Activated CD4-positive, alpha-beta T cell treated with anti-CD3 and anti-CD28 coated beads, Interleukin-2, amount 10 ng/mL, durations not matched to agents 24 days and 14 days (primary cell): ENCODE results near the gene SELENOM. TPM values are rescaled to one million over a fixed set of nuclear protein-coding genes. Genes with fewer than 3 reads are reported as not detected.
A peak's percentile ranks its signal among the peaks of the same experiment; 100 is the strongest.

Experiments used
- DNase-seq: peaks from one replicate; pipeline ENCODE4 v3.0.0; 2022
- H3K27ac Mint-ChIP-seq: one replicate; pipeline ENCODE4 v1.8.0; 2022; ENCODE audit warnings: mild to moderate bottlenecking, mixed read lengths
- H3K27me3 Mint-ChIP-seq: one replicate; pipeline ENCODE4 v1.8.0; 2022; ENCODE audit warnings: mixed read lengths
- H3K36me3 Mint-ChIP-seq: one replicate; pipeline ENCODE4 v1.8.0; 2022; ENCODE audit warnings: low read depth, mild to moderate bottlenecking, mixed read lengths
- H3K4me1 Mint-ChIP-seq: one replicate; pipeline ENCODE4 v1.8.0; 2021; ENCODE audit warnings: mixed read lengths
- H3K4me3 Mint-ChIP-seq: one replicate; pipeline ENCODE4 v1.8.0; 2022; ENCODE audit warnings: mild to moderate bottlenecking, moderate library complexity, mixed read lengths
- H3K9me3 Mint-ChIP-seq: one replicate; pipeline ENCODE4 v1.8.0; 2021; ENCODE audit warnings: mixed read lengths
- intact Hi-C: fragments of 100-400 bp; cut with micrococcal nuclease; formaldehyde crosslinking; loops from one replicate; pipeline ENCODE4 v1.15.1; 2023
- total RNA-seq: library from RNA; stranded (reverse); gene quantifications from 2 replicates; pipeline ENCODE4 v1.2.3, GENCODE V29; 2022

The SELENOM gene
- total RNA-seq, 1 donor from 2014 or later = 8.2 TPM

- no peaks in the 10 kb centered on the region for H3K9me3 Mint-ChIP-seq
- no peak overlapping the region for H3K27ac Mint-ChIP-seq
- no peaks in the 10 kb centered on the region for H3K27me3 Mint-ChIP-seq
- peaks cover 18% of the 10 kb centered on the region for H3K4me1 Mint-ChIP-seq
- DNase-seq = no peak
- no peak overlapping the region for H3K4me3 Mint-ChIP-seq
- H3K36me3 Mint-ChIP-seq = peaks cover 2% of the 10 kb centered on the region
- intact Hi-C loops = loop anchor here (2.0 to 10.0 kb wide), 3 partner anchors 185 to 453 kb away; partner anchors contain the start of genes PATZ1 and SLC35E4
These were observed 19.6 kb downstream of the SELENOM start for GRCh38 chr22:31087744-31088215.

- peaks cover 28% of the 10 kb centered on the region for H3K4me1 Mint-ChIP-seq
- H3K27ac Mint-ChIP-seq = no peak overlapping the region
- no peak for DNase-seq
- intact Hi-C loops = loop anchor here (10.0 kb wide), 2 partner anchors 258 to 452 kb away; partner anchors contain the start of genes PATZ1 and SLC35E4
- no peak overlapping the region for H3K4me3 Mint-ChIP-seq
- no peaks in the 10 kb centered on the region for H3K9me3 Mint-ChIP-seq
- H3K36me3 Mint-ChIP-seq = peaks cover 2% of the 10 kb centered on the region
- no peaks in the 10 kb centered on the region for H3K27me3 Mint-ChIP-seq
These were observed 20.6 kb downstream of the SELENOM start for GRCh38 chr22:31086703-31087330.

GRCh38 chr22:31085928-31086327 lies 21.4 kb downstream of the SELENOM start:
- no peak overlapping the region for H3K27ac Mint-ChIP-seq
- H3K4me1 Mint-ChIP-seq = peaks cover 32% of the 10 kb centered on the region
- intact Hi-C loops = loop anchor here (1.0 to 10.0 kb wide), 3 partner anchors 139 to 451 kb away; partner anchors contain the start of genes PATZ1 and SLC35E4
- H3K4me3 Mint-ChIP-seq = peak overlapping the region; percentile 91
- no peak for DNase-seq
- H3K27me3 Mint-ChIP-seq = no peaks in the 10 kb centered on the region
- H3K36me3 Mint-ChIP-seq = peaks cover 2% of the 10 kb centered on the region
- H3K9me3 Mint-ChIP-seq = no peaks in the 10 kb centered on the region

- Mint-ChIP-seq H3K4me1 (peaks cover 35% of the 10 kb centered on the region), H3K27me3 (no peaks in the 10 kb centered on the region), H3K36me3 (peaks cover 2% of the 10 kb centered on the region), H3K27ac (peak overlapping the region; percentile 91), H3K9me3 (no peaks in the 10 kb centered on the region), H3K4me3 (peak overlapping the region; percentile 91)
- no peak for DNase-seq
- intact Hi-C loops = loop anchor here (1.0 to 10.0 kb wide), 3 partner anchors 138 to 451 kb away; partner anchors contain the start of genes PATZ1 and SLC35E4
These were observed 21.9 kb downstream of the SELENOM start for GRCh38 chr22:31085493-31085824.

- H3K27ac Mint-ChIP-seq = peak overlapping the region; percentile 91
- H3K4me3 Mint-ChIP-seq = peak overlapping the region; percentile 91
- H3K27me3 Mint-ChIP-seq = no peaks in the 10 kb centered on the region
- no peaks in the 10 kb centered on the region for H3K9me3 Mint-ChIP-seq
- peaks cover 2% of the 10 kb centered on the region for H3K36me3 Mint-ChIP-seq
- intact Hi-C loops = loop anchor here (1.0 to 10.0 kb wide), 8 partner anchors 22 to 667 kb away; partner anchors contain the start of genes DEPDC5, PATZ1, PIK3IP1 and PRR14L
- peaks cover 36% of the 10 kb centered on the region for H3K4me1 Mint-ChIP-seq
- peak; percentile 97 for DNase-seq
These were observed 22.4 kb downstream of the SELENOM start for GRCh38 chr22:31084811-31085492.

GRCh38 chr22:31083923-31084810 lies 23.2 kb downstream of the SELENOM start:
- Mint-ChIP-seq H3K36me3 (peaks cover 2% of the 10 kb centered on the region), H3K4me3 (peak overlapping the region; percentile 91), H3K27ac (peak overlapping the region; percentile 90), H3K27me3 (no peaks in the 10 kb centered on the region), H3K4me1 (peaks cover 36% of the 10 kb centered on the region), H3K9me3 (no peaks in the 10 kb centered on the region)
- no peak for DNase-seq
- intact Hi-C loops = loop anchor here (1.0 to 10.0 kb wide), 7 partner anchors 23 to 668 kb away; partner anchors contain the start of genes DEPDC5, PATZ1, PIK3IP1 and PRR14L

GRCh38 chr22:31083377-31083768 lies 24.0 kb downstream of the SELENOM start:
- Mint-ChIP-seq H3K36me3 (no peaks in the 10 kb centered on the region), H3K4me1 (peaks cover 35% of the 10 kb centered on the region), H3K27ac (peak overlapping the region; percentile 90)

GRCh38 chr22:31082606-31083376 lies 24.6 kb downstream of the SELENOM start:
- Mint-ChIP-seq H3K4me3 (peak overlapping the region; percentile 91), H3K4me1 (peaks cover 35% of the 10 kb centered on the region), H3K9me3 (no peaks in the 10 kb centered on the region), H3K36me3 (no peaks in the 10 kb centered on the region), H3K27me3 (no peaks in the 10 kb centered on the region), H3K27ac (no peak overlapping the region)
- intact Hi-C loops = loop anchor here (5.0 to 10.0 kb wide), 4 partner anchors 210 to 670 kb away; partner anchors contain the start of genes DEPDC5, PATZ1, PIK3IP1 and PRR14L
- DNase-seq = peak; percentile 85

More at GRCh38 chr22:31083377-31083768, 24.0 kb downstream of the SELENOM start:
- intact Hi-C loops = loop anchor here (5.0 to 10.0 kb wide), 4 partner anchors 209 to 669 kb away; partner anchors contain the start of genes DEPDC5, PATZ1, PIK3IP1 and PRR14L
- Mint-ChIP-seq H3K4me3 (peak overlapping the region; percentile 91), H3K9me3 (no peaks in the 10 kb centered on the region), H3K27me3 (no peaks in the 10 kb centered on the region)
- no peak for DNase-seq

GRCh38 chr22:31081963-31082605 lies 25.3 kb downstream of the SELENOM start:
- no peaks in the 10 kb centered on the region for H3K9me3 Mint-ChIP-seq
- no peaks in the 10 kb centered on the region for H3K36me3 Mint-ChIP-seq
- intact Hi-C loops = loop anchor here (5.0 to 10.0 kb wide), 4 partner anchors 210 to 670 kb away; partner anchors contain the start of genes DEPDC5, PATZ1, PIK3IP1 and PRR14L
- H3K4me3 Mint-ChIP-seq = peak overlapping the region; percentile 91
- H3K4me1 Mint-ChIP-seq = peaks cover 35% of the 10 kb centered on the region
- DNase-seq = no peak
- H3K27ac Mint-ChIP-seq = peak overlapping the region; percentile 23
- no peaks in the 10 kb centered on the region for H3K27me3 Mint-ChIP-seq

GRCh38 chr22:31080848-31081649 lies 26.3 kb downstream of the SELENOM start, which contains the start of gene SMTN:
SMTN (plus strand) TSS chr22:31081318; CDS start chr22:31083259, 1,941 bp downstream.
- H3K9me3 Mint-ChIP-seq = no peaks in the 10 kb centered on the region
- H3K27me3 Mint-ChIP-seq = no peaks in the 10 kb centered on the region
- intact Hi-C loops = loop anchor here (5.0 to 10.0 kb wide), 4 partner anchors 211 to 671 kb away; partner anchors contain the start of genes DEPDC5, PATZ1, PIK3IP1 and PRR14L
- H3K4me3 Mint-ChIP-seq = peak within 1 kb of the TSS; percentile 91
- peak; percentile 98 for DNase-seq
- peak within 1 kb of the TSS; percentile 78 for H3K27ac Mint-ChIP-seq
- H3K36me3 Mint-ChIP-seq = no peaks in the 10 kb centered on the region
- peaks cover 35% of the 10 kb centered on the region for H3K4me1 Mint-ChIP-seq

GRCh38 chr22:31080164-31080847 lies 27.1 kb downstream of the SELENOM start:
- H3K4me1 Mint-ChIP-seq = peaks cover 34% of the 10 kb centered on the region
- H3K36me3 Mint-ChIP-seq = no peaks in the 10 kb centered on the region
- H3K4me3 Mint-ChIP-seq = peak overlapping the region; percentile 91
- intact Hi-C loops = loop anchor here (5.0 to 10.0 kb wide), 4 partner anchors 212 to 672 kb away; partner anchors contain the start of genes DEPDC5, PATZ1, PIK3IP1 and PRR14L
- H3K9me3 Mint-ChIP-seq = no peaks in the 10 kb centered on the region
- DNase-seq = no peak
- H3K27me3 Mint-ChIP-seq = no peaks in the 10 kb centered on the region
- H3K27ac Mint-ChIP-seq = peak overlapping the region; percentile 78
